Sciatic nerve (tissue), 2 donors: Measurements from ENCODE around the gene SLC37A2. TPM values are rescaled to one million over a fixed set of nuclear protein-coding genes. Genes with fewer than 3 reads are reported as not detected.

Experiments
- ATAC-seq: fragments of 200-7000 bp; cut with Tn5 transposase; one replicate; pipeline ENCODE4 v1.9.1; 2020; ENCODE audit warnings: mild to moderate bottlenecking, moderate library complexity
- DNase-seq: peaks from one replicate; pipeline ENCODE4 v3.0.0-alpha.2; 2020; ENCODE audit warnings: low spot score
- intact Hi-C: fragments of 100-400 bp; cut with DNase I; formaldehyde crosslinking; loops from one replicate; pipeline ENCODE4 v1.14.2; 2022
- total RNA-seq: library from RNA; stranded (reverse); fragmentation: NEBNext Ultra II Directional; extraction: Animal tissue kit (Norgen Biotek cat#: 25700); gene quantifications from one replicate; pipeline ENCODE4 v1.2.1, GENCODE V29; 2021
- donor health status: DM: no; HTN: no; CAD: no.
- donor health status: DM: no; HTN: no; CAD: no.

SLC37A2 gene
- total RNA-seq, 1 donor from 2014 or later = 12.7 TPM

DNA sequence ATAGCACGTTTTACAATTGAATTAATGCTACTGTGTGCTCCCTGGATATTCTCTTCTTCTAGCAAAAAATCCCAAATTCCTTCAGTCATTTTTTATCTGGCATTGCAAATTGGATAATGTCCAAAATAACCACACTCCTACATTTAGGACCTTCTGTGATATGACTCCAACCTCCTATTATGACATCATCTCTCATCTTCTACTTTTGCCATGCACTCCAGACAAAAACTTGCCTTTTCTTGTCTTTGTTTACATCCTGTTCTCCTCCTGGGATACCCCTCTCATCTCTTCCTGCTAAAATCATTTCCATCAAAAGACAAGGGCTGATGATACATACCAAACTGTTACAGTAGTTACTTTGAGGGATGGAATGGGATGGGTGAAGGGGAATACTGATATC lies 69.0 kb downstream of the SLC37A2 start:
- no peak for DNase-seq
- intact Hi-C loops = no loop called here
- no peak for ATAC-seq

DNA sequence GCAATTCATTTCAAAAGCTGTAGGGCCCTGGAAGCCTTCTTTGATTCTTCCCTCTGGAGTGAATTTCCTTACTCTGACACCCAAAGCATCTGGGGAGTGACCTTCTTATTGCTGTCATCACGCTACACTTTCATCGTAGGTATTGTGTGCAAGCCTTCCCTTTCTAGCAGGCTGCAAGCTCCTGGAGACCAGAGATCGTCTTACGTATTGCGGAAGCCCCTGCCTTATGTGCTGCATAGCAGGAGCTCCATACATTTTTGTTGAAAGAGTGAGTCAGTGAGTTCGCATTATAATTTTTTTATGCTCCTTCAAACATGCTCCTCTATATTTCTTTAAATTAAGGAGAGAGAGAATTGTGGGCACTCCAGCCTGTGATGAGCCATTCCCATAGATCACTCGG lies 69.5 kb downstream of the SLC37A2 start:
- no peak for ATAC-seq
- intact Hi-C loops = no loop called here
- DNase-seq = no peak

- intact Hi-C loops = no loop called here
- ATAC-seq = no peak
These were observed 72.9 kb downstream of the SLC37A2 start for GRCh38 chr11:125136001-125136400.

GRCh38 chr11:125138966-125139365 lies 75.9 kb downstream of the SLC37A2 start:
- no peak for ATAC-seq
- intact Hi-C loops = no loop called here

More at GRCh38 chr11:125136001-125136400, 72.9 kb downstream of the SLC37A2 start:
- DNase-seq = no peak

DNA sequence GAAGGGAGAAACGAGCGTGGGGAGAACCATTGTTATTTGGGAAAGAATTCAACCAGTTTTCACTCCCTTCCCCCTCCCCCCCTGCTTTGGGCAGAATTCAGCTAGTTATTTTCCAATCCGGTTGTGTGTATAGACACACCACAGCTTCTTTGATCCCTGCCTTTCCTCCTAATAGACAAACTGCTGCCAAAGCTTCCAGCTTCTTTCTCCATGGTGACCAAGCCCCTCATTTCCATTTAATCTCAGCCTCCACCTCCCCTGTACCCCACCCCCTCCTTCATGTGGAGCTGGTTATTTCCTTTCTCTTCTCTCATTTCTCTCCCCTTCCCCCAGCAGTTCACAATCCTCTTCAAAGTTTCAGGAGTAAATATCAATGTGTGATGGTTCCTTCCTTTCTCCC lies 76.7 kb downstream of the SLC37A2 start:
- ATAC-seq (no peak), DNase-seq (no peak)
- intact Hi-C loops = no loop called here

More at GRCh38 chr11:125138966-125139365, 75.9 kb downstream of the SLC37A2 start:
- no peak for DNase-seq

Other genes with a start within 250 kb of the SLC37A2 start
- 36.6 TPM for gene ROBO3, start 197.9 kb upstream of the SLC37A2 start, total RNA-seq
- gene ROBO4, start 165.4 kb upstream of the SLC37A2 start, total RNA-seq = 34.4 TPM
- gene HEPN1, start 144.1 kb upstream of the SLC37A2 start, total RNA-seq = not detected
- gene HEPACAM, start 127.3 kb upstream of the SLC37A2 start, total RNA-seq = 16.5 TPM
- gene CCDC15, start 109.1 kb upstream of the SLC37A2 start, total RNA-seq = 2.8 TPM
- 15.2 TPM for gene TMEM218, start 48.3 kb downstream of the SLC37A2 start, total RNA-seq
- gene PKNOX2, start 101.4 kb downstream of the SLC37A2 start, total RNA-seq = 17.3 TPM